A673 (cell line): ENCODE measurements around the gene SCN10A. TPM values are rescaled to one million over a fixed set of nuclear protein-coding genes. Genes with fewer than 3 reads are reported as not detected.

Experiments used
- BruUV-seq: library from RNA; stranded (reverse); fragments of 400-500 nt; replicated peaks from 2 replicates; lab custom pipeline; 2021; lab: Mats Ljungman, UMichigan
- CTCF ChIA-PET: fragments of 300-600 bp; sonication (Branson Sonifier 250); formaldehyde crosslinking; loops from one replicate; lab custom pipeline; 2022; ENCODE audit warnings: antibody characterized with exemption; lab: Charles Lee
- POLR2A ChIA-PET: fragments of 300-600 bp; sonication (Branson Sonifier 250); formaldehyde crosslinking; loops from one replicate; lab custom pipeline; 2022; ENCODE audit warnings: antibody characterized with exemption; ENCODE audit not compliant: low non-redundant PET; lab: Charles Lee
- DNase-seq: peaks from one replicate; pipeline ENCODE4 v3.0.0-alpha.2; 2015; ENCODE audit warnings: low spot score
- H3K27ac ChIP-seq: fragments of 200-600 bp; sonication (generic); 2 replicates; pipeline ENCODE4 v1.5.1; 2016; ENCODE audit warnings: mixed run types, low read depth, mild to moderate bottlenecking, mixed read lengths, antibody characterized with exemption, low read length; ENCODE audit not compliant: poor library complexity, severe bottlenecking
- H3K27me3 ChIP-seq: fragments of 200-600 bp; sonication (generic); replicated peaks from 2 replicates; pipeline ENCODE4 v1.6.1; 2017; ENCODE audit warnings: mixed run types, low read depth, mild to moderate bottlenecking, mixed read lengths, antibody characterized with exemption, low read length; ENCODE audit not compliant: insufficient read depth, poor library complexity
- H3K36me3 ChIP-seq: fragments of 200-600 bp; sonication (generic); 2 replicates; pipeline ENCODE4 v1.6.1; 2016; ENCODE audit warnings: mixed run types, mild to moderate bottlenecking, mixed read lengths, antibody characterized with exemption, low read length; ENCODE audit not compliant: insufficient read depth, poor library complexity, severe bottlenecking
- H3K4me1 ChIP-seq: fragments of 200-600 bp; sonication (generic); 2 replicates; pipeline ENCODE4 v1.6.1; 2017; ENCODE audit warnings: mixed run types, mild to moderate bottlenecking, mixed read lengths, antibody characterized with exemption, low read length; ENCODE audit not compliant: insufficient read depth, poor library complexity, severe bottlenecking
- H3K4me3 ChIP-seq: fragments of 200-600 bp; sonication (generic); 2 replicates; pipeline ENCODE4 v1.5.1; 2016; ENCODE audit warnings: low read depth, mixed run types, mild to moderate bottlenecking, mixed read lengths, low read length; ENCODE audit not compliant: poor library complexity, severe bottlenecking
- H3K9me3 ChIP-seq: fragments of 200-600 bp; sonication (generic); 2 replicates; pipeline ENCODE4 v1.6.1; 2016; ENCODE audit warnings: mixed run types, low read depth, mild to moderate bottlenecking, mixed read lengths, antibody characterized with exemption, low read length; ENCODE audit not compliant: poor library complexity, severe bottlenecking
- EZH2 ChIP-seq: fragments of 200-600 bp; sonication (generic); IDR thresholded peaks from 2 replicates; pipeline ENCODE4 v1.6.1; 2017; ENCODE audit warnings: borderline replicate concordance, low read depth, mild to moderate bottlenecking, mixed read lengths, antibody characterized with exemption, low read length; ENCODE audit not compliant: poor library complexity, severe bottlenecking
- intact Hi-C: fragments of 100-400 bp; cut with micrococcal nuclease; formaldehyde crosslinking; loops from one replicate; pipeline ENCODE4 v1.10.0; 2022; ENCODE audit not compliant: unreplicated experiment
- total RNA-seq: library from RNA; stranded (reverse); gene quantifications from 2 replicates; pipeline ENCODE4 v1.2.3, GENCODE V29; 2021
- TF ChIP-seq, protein P1 (sequence below): fragments of 300-800, 200-600 bp; sonication (generic); conservative IDR thresholded peaks from 2 replicates; pipeline ENCODE4 v1.5.1; 2017; ENCODE audit warnings: low read depth, mild to moderate bottlenecking, antibody characterized with exemption, low read length, moderate library complexity, mixed read lengths

Gene SCN10A
- total RNA-seq, 1 experiment from 2014 or later: not detected

DNA sequence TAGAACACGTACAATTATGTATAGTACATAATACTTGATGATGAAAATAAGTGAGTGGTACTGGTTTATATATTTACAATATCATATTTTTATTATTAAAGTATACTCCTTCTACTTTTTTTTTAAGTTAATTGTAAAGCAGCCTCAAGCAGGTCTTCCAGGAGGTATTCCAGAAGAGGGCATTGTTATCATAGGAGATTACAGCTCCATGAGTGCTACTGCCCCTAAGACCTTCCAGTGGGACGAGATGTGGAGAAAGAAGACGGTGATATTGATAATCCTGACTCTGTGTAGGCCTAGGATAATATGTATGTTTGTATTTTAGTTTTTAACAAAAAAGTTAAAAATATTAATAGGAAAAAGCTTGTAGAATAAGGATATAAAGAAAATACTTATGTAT lies 126.2 kb downstream of the SCN10A start:
- intact Hi-C loops: no loop called here
- CTCF ChIA-PET: no interaction called here
- Histone ChIP-seq H3K36me3 (no peaks in the 10 kb centered on the region), H3K4me3 (no peak overlapping the region), H3K27ac (no peak overlapping the region), H3K27me3 (no peaks in the 10 kb centered on the region), H3K4me1 (no peaks in the 10 kb centered on the region), H3K9me3 (no peaks in the 10 kb centered on the region)
- BruUV-seq: no TSS peak
- no peak for DNase-seq
- no peak for TF ChIP-seq EZH2
- TF ChIP-seq, protein P1, sequence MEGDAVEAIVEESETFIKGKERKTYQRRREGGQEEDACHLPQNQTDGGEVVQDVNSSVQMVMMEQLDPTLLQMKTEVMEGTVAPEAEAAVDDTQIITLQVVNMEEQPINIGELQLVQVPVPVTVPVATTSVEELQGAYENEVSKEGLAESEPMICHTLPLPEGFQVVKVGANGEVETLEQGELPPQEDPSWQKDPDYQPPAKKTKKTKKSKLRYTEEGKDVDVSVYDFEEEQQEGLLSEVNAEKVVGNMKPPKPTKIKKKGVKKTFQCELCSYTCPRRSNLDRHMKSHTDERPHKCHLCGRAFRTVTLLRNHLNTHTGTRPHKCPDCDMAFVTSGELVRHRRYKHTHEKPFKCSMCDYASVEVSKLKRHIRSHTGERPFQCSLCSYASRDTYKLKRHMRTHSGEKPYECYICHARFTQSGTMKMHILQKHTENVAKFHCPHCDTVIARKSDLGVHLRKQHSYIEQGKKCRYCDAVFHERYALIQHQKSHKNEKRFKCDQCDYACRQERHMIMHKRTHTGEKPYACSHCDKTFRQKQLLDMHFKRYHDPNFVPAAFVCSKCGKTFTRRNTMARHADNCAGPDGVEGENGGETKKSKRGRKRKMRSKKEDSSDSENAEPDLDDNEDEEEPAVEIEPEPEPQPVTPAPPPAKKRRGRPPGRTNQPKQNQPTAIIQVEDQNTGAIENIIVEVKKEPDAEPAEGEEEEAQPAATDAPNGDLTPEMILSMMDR: no peak
- POLR2A ChIA-PET: no interaction called here

DNA sequence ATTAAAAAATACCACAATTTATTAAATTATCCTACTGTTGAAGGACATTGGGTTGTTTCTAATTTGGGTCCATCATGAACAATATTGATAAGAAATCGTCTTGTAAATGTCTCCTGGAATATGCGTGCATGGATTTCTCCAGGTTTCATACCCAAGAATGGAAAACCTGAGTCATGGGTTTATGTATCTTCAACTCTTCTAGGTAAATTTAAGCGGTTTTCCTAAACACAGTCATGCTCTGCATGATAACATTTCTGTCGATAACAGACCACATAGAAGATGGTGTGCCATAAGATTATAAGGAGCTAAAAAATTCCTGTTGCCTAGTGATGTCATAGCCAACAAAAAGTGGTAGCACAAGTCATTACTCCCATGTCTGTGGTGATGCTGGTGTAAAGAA lies 126.7 kb downstream of the SCN10A start:
- intact Hi-C loops: no loop called here
- CTCF ChIA-PET: interaction anchor here (0.6 kb wide), 1 partner anchor 49 kb away, joined by 4 read pairs; no protein-coding TSS in a partner anchor

DNA sequence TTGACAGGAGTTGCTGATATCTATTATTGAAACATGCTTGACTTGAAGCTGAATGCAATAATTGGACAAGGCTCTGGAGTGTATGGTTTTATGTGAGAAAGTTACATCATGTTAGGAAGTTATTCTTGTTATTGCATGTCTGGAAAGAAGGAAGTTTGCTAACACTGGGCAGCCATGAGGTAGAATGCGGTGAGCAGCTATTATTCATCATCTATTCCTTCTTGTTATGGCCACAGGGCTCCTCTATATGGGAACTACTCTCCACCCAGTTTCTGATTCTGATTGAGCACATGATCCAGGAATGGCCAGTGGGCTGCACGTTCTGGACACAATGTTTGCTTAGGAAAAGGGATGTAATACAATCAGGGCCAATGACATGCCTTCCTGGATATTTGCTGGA lies 128.7 kb downstream of the SCN10A start:
- Histone ChIP-seq H3K27ac (no peak overlapping the region), H3K4me3 (no peak overlapping the region), H3K36me3 (no peaks in the 10 kb centered on the region), H3K27me3 (no peaks in the 10 kb centered on the region), H3K4me1 (no peaks in the 10 kb centered on the region), H3K9me3 (no peaks in the 10 kb centered on the region)
- DNase-seq: no peak
- TF ChIP-seq EZH2: no peak
- TF ChIP-seq, protein P1: no peak
- POLR2A ChIA-PET: interaction anchor here (0.6 kb wide), 1 partner anchor 305 kb away, joined by 3 read pairs; no protein-coding TSS in a partner anchor
- no TSS peak for BruUV-seq
- intact Hi-C loops: no loop called here
- CTCF ChIA-PET: no interaction called here

More for the DNA sequence above, 126.7 kb downstream of the SCN10A start:
- no peaks in the 10 kb centered on the region for H3K36me3 ChIP-seq
- no peaks in the 10 kb centered on the region for H3K9me3 ChIP-seq
- POLR2A ChIA-PET: no interaction called here
- TF ChIP-seq EZH2: no peak
- TF ChIP-seq, protein P1: no peak
- H3K27me3 ChIP-seq: no peaks in the 10 kb centered on the region
- no peak for DNase-seq
- no peak overlapping the region for H3K4me3 ChIP-seq
- no TSS peak for BruUV-seq
- no peaks in the 10 kb centered on the region for H3K4me1 ChIP-seq
- no peak overlapping the region for H3K27ac ChIP-seq
